ENCODE data around the gene FYB1.

FYB1 gene

DNA sequence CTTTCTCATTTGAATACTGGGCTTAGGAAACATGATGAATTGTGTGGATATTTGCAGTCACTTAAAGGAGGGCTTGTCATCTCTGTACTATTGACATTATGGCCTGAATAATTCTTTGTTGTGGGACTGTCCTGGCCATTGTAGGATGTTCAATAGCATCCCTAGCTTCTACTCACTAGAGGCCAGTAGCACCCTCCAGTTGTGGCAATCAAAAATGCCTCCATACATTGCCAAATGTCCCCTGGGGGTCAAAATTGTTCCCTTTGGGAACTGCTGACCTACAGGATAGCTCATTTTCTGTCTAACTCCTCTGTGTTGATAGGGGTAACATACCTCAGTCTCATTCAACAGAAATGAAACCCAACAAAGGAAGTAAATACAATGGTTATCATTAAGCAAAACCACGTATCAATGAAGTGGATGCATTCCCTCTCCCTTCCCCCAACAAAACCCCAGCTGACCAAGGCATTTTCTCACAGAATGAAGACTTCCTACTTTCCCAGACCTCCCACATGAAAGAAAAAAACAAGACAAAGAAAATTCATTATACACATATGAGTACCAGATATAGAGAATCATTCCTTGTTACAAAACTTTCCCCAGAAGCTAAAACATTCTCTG is 18.1 kb downstream of the FYB1 start:
- H3K9ac ChIP-seq (ENCODE audit: low read length): no peak overlapping the region
- no peaks in the 10 kb centered on the region for H3K36me3 ChIP-seq (ENCODE audit: control insufficient read depth, insufficient read depth, low read length)
- H3K9me3 ChIP-seq (ENCODE audit: control insufficient read depth, low read length): no peaks in the 10 kb centered on the region
- H3K4me3 ChIP-seq (ENCODE audit: low read length): no peak overlapping the region
- H3K27me3 ChIP-seq (ENCODE audit: control insufficient read depth, insufficient read depth, low read length): no peaks in the 10 kb centered on the region
- H3K4me1 ChIP-seq (ENCODE audit: control insufficient read depth, insufficient read depth, low read length): no peaks in the 10 kb centered on the region

- Histone ChIP-seq H3K4me1 (ENCODE audit: control insufficient read depth, insufficient read depth, low read length) (no peaks in the 10 kb centered on the region), H3K36me3 (ENCODE audit: control insufficient read depth, insufficient read depth, low read length) (no peaks in the 10 kb centered on the region), H3K27me3 (ENCODE audit: control insufficient read depth, insufficient read depth, low read length) (no peaks in the 10 kb centered on the region), H3K9ac (ENCODE audit: low read length) (no peak overlapping the region), H3K9me3 (ENCODE audit: control insufficient read depth, low read length) (no peaks in the 10 kb centered on the region), H3K4me3 (ENCODE audit: low read length) (no peak overlapping the region)
Measured at GRCh38 chr5:39200081-39200480, 19.3 kb downstream of the FYB1 start.

GRCh38 chr5:39199335-39199734 is 20.0 kb downstream of the FYB1 start:
- Histone ChIP-seq H3K27me3 (ENCODE audit: control insufficient read depth, insufficient read depth, low read length) (no peaks in the 10 kb centered on the region), H3K36me3 (ENCODE audit: control insufficient read depth, insufficient read depth, low read length) (no peaks in the 10 kb centered on the region), H3K4me1 (ENCODE audit: control insufficient read depth, insufficient read depth, low read length) (no peaks in the 10 kb centered on the region), H3K4me3 (ENCODE audit: low read length) (no peak overlapping the region), H3K9ac (ENCODE audit: low read length) (no peak overlapping the region), H3K9me3 (ENCODE audit: control insufficient read depth, low read length) (no peaks in the 10 kb centered on the region)

DNA sequence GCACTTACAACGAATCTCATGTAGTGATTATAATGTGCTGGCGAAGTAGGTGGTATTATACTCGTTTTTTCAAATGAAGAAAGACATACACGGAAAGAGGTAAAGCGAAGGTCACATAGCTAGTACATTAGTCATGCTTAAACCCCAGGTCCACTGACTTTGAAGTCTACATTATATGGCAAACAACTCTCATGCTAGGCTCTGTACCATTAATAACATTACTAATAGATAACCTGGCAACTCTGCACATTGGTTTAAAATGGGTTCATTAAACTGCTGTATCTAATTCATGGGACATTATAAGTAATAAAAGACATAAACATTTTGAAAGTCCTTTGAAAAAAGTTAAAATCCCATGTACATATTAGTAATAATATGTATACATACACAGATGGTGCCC is 21.2 kb downstream of the FYB1 start:
- H3K4me3 ChIP-seq (ENCODE audit: low read length): no peak overlapping the region

DNA sequence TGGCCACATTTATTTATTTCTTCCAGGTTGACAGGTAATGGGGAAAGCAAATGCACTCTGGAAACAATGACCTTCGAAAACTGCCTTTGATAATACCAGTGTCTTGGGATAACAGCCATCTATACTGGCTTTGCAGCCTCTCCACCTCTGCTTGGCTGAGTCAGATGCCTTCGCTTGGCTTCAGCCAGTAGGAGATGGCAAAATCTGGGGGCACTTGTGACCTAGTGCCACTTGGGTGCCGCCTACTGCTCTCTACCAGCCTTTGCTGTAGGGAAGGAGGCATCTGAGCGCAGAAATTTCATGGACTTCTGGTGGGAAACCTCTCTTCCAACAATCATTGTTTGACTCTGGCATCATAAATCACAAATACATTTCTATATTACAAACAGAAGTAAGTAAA is 21.8 kb downstream of the FYB1 start:
- no peak overlapping the region for H3K9ac ChIP-seq (ENCODE audit: low read length)

More for the DNA sequence above, 21.2 kb downstream of the FYB1 start:
- Histone ChIP-seq H3K9ac (ENCODE audit: low read length) (no peak overlapping the region), H3K4me1 (ENCODE audit: control insufficient read depth, insufficient read depth, low read length) (no peaks in the 10 kb centered on the region), H3K27me3 (ENCODE audit: control insufficient read depth, insufficient read depth, low read length) (no peaks in the 10 kb centered on the region), H3K36me3 (ENCODE audit: control insufficient read depth, insufficient read depth, low read length) (no peaks in the 10 kb centered on the region), H3K9me3 (ENCODE audit: control insufficient read depth, low read length) (no peaks in the 10 kb centered on the region)

DNA sequence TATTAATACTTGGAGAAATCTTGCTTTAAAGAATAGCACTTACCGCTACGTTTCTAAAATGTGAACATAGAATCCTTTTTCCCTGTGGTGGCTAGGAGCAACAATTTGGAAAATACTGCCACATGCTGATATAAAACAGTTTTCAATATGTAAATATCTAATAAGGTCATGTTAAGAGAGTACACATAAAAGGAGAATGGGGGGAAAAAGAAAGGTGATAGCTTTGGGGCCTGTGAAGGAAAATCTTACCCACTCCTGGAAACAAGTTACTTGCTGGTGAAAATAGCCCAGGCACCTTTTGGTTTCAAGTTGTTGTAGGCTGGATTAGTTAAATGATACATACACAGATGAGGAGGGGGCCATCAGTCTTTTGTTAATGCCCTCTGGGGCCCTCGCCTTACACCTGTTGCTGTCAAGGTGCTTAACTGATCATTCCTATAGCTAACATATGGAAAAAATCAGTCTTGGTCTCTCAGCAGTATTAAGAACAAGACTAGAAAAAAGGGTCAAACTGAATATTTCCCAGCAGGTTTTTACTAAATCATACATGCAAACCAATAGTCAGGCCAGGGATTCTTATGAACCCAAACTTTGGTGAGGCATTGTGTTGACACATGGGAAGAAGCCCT is 24.1 kb downstream of the FYB1 start:
- Histone ChIP-seq H3K4me3 (ENCODE audit: low read length) (no peak overlapping the region), H3K27me3 (ENCODE audit: control insufficient read depth, insufficient read depth, low read length) (no peaks in the 10 kb centered on the region), H3K9ac (ENCODE audit: low read length) (no peak overlapping the region)

More for the DNA sequence above, 21.8 kb downstream of the FYB1 start:
- H3K4me3 ChIP-seq (ENCODE audit: low read length): no peak overlapping the region
- H3K4me1 ChIP-seq (ENCODE audit: control insufficient read depth, insufficient read depth, low read length): no peaks in the 10 kb centered on the region
- H3K9me3 ChIP-seq (ENCODE audit: control insufficient read depth, low read length): no peaks in the 10 kb centered on the region
- no peaks in the 10 kb centered on the region for H3K36me3 ChIP-seq (ENCODE audit: control insufficient read depth, insufficient read depth, low read length)
- H3K27me3 ChIP-seq (ENCODE audit: control insufficient read depth, insufficient read depth, low read length): no peaks in the 10 kb centered on the region

DNA sequence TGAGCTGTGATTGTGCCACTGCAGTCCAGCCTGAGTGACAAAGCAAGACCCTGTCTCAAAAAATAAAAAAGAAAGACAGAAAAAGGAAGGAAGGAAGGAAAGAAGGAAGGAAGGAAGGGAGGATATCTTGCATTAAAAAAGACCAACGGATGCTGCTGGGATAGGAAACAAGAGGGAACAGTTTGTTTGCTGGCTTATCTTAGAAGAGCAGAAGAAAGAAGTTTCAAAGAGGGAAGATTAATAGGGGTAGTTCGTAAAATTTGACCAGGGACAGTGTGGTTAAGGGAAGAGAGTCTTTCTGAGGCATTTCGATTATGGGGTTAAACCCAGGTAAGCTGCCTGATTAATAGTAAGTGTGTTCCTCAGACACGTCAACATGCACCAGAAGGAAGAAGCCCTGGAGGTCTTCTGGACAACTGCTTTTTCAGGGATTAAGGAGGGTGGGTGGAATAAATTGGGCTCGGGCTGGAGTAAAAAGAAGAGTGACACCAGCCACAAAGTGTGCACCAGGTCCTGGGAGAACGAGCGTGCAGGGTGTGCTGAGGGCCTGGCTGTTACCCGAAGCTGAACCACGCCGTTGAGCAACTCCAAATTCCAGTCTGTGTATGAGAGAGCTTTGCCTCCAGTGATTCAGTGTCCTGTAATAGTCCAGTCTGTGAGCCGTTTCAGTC is 24.8 kb downstream of the FYB1 start:
- Histone ChIP-seq H3K4me3 (ENCODE audit: low read length) (no peak overlapping the region), H3K4me1 (ENCODE audit: control insufficient read depth, insufficient read depth, low read length) (no peaks in the 10 kb centered on the region), H3K36me3 (ENCODE audit: control insufficient read depth, insufficient read depth, low read length) (no peaks in the 10 kb centered on the region), H3K9ac (ENCODE audit: low read length) (no peak overlapping the region), H3K27me3 (ENCODE audit: control insufficient read depth, insufficient read depth, low read length) (no peaks in the 10 kb centered on the region), H3K9me3 (ENCODE audit: control insufficient read depth, low read length) (no peaks in the 10 kb centered on the region)

More for the DNA sequence above, 24.1 kb downstream of the FYB1 start:
- no peaks in the 10 kb centered on the region for H3K36me3 ChIP-seq (ENCODE audit: control insufficient read depth, insufficient read depth, low read length)
- no peaks in the 10 kb centered on the region for H3K9me3 ChIP-seq (ENCODE audit: control insufficient read depth, low read length)
- no peaks in the 10 kb centered on the region for H3K4me1 ChIP-seq (ENCODE audit: control insufficient read depth, insufficient read depth, low read length)

- H3K27me3 ChIP-seq (ENCODE audit: control insufficient read depth, insufficient read depth, low read length): no peaks in the 10 kb centered on the region
- no peaks in the 10 kb centered on the region for H3K4me1 ChIP-seq (ENCODE audit: control insufficient read depth, insufficient read depth, low read length)
- H3K36me3 ChIP-seq (ENCODE audit: control insufficient read depth, insufficient read depth, low read length): no peaks in the 10 kb centered on the region
- H3K9ac ChIP-seq (ENCODE audit: low read length): no peak overlapping the region
- no peak overlapping the region for H3K4me3 ChIP-seq (ENCODE audit: low read length)
- no peaks in the 10 kb centered on the region for H3K9me3 ChIP-seq (ENCODE audit: control insufficient read depth, low read length)
Measured at GRCh38 chr5:39193553-39194465, 25.6 kb downstream of the FYB1 start.

DNA sequence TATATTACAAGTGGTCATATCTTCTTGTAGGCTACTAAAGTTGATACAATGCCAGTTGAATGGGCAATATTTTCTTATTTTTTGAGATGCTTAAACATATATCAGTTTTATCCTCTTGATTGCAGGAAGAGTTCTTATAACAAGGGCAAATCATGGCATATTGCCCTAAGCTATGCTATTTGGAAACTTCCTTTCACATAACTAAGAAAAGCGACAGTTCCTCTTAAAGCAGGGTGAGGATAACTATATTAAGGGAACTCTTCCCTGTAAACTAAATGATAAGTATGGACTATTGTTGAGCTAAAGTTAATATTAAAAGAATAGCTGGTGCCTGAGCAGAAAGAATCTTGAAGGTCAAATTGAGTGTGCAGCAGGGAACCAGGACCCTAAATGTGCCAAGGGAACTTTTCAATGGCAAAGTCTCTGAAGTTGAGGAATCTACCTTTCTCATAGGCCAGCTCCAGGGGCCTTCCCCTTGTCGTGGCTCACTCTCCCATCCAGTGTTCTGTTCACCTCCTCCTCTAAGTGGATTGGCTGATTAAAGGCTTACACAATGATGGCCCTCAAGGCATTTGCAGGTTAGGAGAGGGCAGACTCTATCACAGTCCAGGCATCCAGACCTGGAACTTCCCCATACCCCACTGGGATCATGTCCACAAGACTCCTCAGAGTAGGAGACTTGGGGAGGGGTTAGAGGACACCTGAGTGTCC is 26.8 kb downstream of the FYB1 start:
- Histone ChIP-seq H3K4me3 (ENCODE audit: low read length) (no peak overlapping the region), H3K36me3 (ENCODE audit: control insufficient read depth, insufficient read depth, low read length) (no peaks in the 10 kb centered on the region), H3K4me1 (ENCODE audit: control insufficient read depth, insufficient read depth, low read length) (no peaks in the 10 kb centered on the region), H3K9ac (ENCODE audit: low read length) (no peak overlapping the region), H3K27me3 (ENCODE audit: control insufficient read depth, insufficient read depth, low read length) (no peaks in the 10 kb centered on the region), H3K9me3 (ENCODE audit: control insufficient read depth, low read length) (no peaks in the 10 kb centered on the region)

- H3K36me3 ChIP-seq (ENCODE audit: control insufficient read depth, insufficient read depth, low read length): no peaks in the 10 kb centered on the region
- no peak overlapping the region for H3K4me3 ChIP-seq (ENCODE audit: low read length)
- no peaks in the 10 kb centered on the region for H3K27me3 ChIP-seq (ENCODE audit: control insufficient read depth, insufficient read depth, low read length)
- H3K9me3 ChIP-seq (ENCODE audit: control insufficient read depth, low read length): no peaks in the 10 kb centered on the region
- H3K9ac ChIP-seq (ENCODE audit: low read length): no peak overlapping the region
- H3K4me1 ChIP-seq (ENCODE audit: control insufficient read depth, insufficient read depth, low read length): no peaks in the 10 kb centered on the region
Measured at GRCh38 chr5:39191216-39191615, 28.1 kb downstream of the FYB1 start.

DNA sequence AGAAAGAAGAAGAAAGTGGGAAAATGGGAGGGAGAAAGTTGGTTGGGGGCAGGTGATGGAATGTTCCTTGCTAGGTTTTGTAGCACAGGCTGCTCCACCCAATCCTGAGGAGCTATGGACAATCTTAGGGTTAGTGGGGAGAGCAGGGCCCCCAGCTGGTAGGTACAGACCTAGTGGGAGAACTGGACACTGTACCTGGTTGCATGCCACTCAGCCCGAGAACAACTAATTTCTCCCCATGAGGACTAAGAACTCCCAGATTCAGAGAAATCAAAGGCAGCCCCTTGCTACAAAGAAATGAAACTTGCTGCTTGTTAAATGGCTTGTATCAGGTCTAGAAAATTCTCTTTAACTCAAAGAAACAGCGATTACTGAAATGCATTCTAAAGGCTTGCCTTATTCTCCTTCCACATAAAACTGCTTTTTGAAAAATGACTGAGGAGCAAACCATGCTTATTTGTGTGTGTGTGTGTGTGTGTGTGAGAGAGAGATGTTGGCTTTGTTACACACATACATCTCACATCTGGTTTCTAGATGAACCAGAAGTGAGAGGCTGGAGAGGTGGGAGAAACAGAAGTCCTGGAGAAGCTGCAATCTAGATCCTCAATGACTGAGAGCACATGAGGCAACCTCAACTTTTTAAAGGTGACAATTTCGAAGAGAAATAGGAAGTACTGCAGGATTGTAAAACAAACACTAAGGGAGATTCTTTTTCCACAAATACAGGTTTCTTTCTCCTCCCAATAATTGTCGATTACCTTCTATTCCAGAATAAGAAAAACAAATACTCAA is 28.9 kb downstream of the FYB1 start:
- H3K27me3 ChIP-seq (ENCODE audit: control insufficient read depth, insufficient read depth, low read length): no peaks in the 10 kb centered on the region
- no peaks in the 10 kb centered on the region for H3K4me1 ChIP-seq (ENCODE audit: control insufficient read depth, insufficient read depth, low read length)

More for the DNA sequence above, 28.9 kb downstream of the FYB1 start:
- no peaks in the 10 kb centered on the region for H3K9me3 ChIP-seq (ENCODE audit: control insufficient read depth, low read length)
- H3K4me3 ChIP-seq (ENCODE audit: low read length): no peak overlapping the region
- no peaks in the 10 kb centered on the region for H3K36me3 ChIP-seq (ENCODE audit: control insufficient read depth, insufficient read depth, low read length)
- no peak overlapping the region for H3K9ac ChIP-seq (ENCODE audit: low read length)
